ENCODE measurements around the gene HMGCS1. TPM values are rescaled to one million over a fixed set of nuclear protein-coding genes. Genes with fewer than 3 reads are reported as not detected.

Gene HMGCS1
- total RNA-seq: 100 to 1,000 TPM; 105 TPM

DNA sequence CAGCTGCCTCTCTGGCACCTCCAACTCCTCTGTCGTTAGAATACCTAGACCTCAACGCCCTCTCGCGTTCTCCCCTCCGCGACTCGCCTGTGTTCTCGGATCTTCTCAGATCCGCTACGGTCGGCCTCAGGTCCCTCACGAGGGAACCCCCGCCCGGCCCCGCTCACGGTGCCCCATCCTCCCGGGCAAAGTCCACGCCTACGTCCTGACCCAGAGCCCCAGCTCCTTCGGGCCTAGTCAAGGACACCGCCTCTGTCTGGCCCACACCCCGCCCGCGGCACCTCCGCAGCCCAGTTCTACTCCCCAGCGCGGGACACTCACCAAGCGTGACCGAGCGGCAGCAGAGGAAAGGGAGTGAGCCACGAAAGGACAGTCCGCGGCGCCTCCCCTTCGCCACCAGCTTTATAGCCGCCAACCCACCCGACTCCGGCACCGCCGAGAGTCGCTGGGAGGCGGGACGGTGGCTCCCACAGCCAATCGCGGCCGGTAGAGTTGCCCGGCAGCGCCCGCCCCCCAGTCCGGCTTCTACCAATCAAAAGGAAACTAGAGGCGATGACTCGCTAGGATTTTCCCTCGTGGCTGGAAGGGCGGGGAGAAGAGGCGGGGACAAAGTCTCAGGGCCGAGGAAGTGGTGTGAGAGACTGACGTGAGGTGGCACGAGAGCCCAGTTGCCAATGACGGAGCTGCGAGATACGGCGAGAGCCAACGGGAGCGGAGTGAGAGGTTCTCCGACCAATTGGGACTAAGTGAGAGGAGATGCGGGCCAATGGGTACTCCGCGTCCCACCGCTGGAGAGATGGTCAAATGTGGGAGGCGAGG is at the start of gene HMGCS1:
HMGCS1 (minus strand) TSS at position 378 of the 819 bp plus-strand sequence. CDS start 14,447 bp downstream, outside the sequence.
- peak within 1 kb of the TSS; percentile 98 for H3K27ac Mint-ChIP-seq
- intact Hi-C loops (cut with micrococcal nuclease): loop anchor here (1.0 to 10.0 kb wide), 17 partner anchors 76 to 1494 kb away; partner anchors contain the start of genes ANXA2R, C5orf34, MRPS30 and PAIP1
- peaks cover 10% of the 10 kb centered on the region for H3K9me3 Mint-ChIP-seq
- H3K4me3 Mint-ChIP-seq: peak within 1 kb of the TSS; percentile 99
- DNase-seq: peak; percentile 100
- CTCF ChIA-PET: interaction anchor here (0.9 to 3.4 kb wide), 16 partner anchors 8 to 402 kb away, joined by 3 to 18 read pairs (median 4); no protein-coding TSS in a partner anchor
- peaks cover 75% of the 10 kb centered on the region for H3K4me1 Mint-ChIP-seq (ENCODE audit: low read depth)
- H3K27me3 Mint-ChIP-seq (ENCODE audit: low read depth): no peaks in the 10 kb centered on the region
- H3K36me3 Mint-ChIP-seq (ENCODE audit: low read depth): peaks cover 37% of the 10 kb centered on the region

DNA sequence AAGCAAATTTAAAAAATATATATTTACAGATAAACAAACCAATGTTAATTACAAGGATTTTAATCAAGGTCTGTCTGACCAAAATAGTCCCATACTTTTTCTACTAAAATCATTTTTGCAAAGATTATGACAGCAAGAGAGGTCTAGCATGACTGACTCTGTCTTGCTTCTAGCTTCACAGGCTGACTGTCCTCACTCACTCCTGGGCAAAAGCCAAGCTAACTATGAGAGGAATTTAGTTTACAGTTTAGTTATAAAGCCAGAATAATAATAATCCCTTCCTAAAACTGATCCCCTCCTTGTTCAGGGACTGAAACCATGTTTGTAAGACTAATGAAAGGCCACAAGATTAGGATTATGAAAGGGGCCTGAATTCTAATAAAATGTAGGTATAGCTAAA is 45.5 kb upstream of the HMGCS1 start:
- no peak for DNase-seq
- Mint-ChIP-seq H3K27ac (peak overlapping the region; percentile 27), H3K4me3 (no peak overlapping the region), H3K9me3 (peaks cover 25% of the 10 kb centered on the region), H3K27me3 (ENCODE audit: low read depth) (no peaks in the 10 kb centered on the region), H3K4me1 (ENCODE audit: low read depth) (no peaks in the 10 kb centered on the region), H3K36me3 (ENCODE audit: low read depth) (peaks cover 2% of the 10 kb centered on the region)
- CTCF ChIA-PET: interaction anchor here (0.7 kb wide), 1 partner anchor 126 kb away, joined by 5 read pairs; no protein-coding TSS in a partner anchor
- intact Hi-C loops (cut with micrococcal nuclease): no loop called here

DNA sequence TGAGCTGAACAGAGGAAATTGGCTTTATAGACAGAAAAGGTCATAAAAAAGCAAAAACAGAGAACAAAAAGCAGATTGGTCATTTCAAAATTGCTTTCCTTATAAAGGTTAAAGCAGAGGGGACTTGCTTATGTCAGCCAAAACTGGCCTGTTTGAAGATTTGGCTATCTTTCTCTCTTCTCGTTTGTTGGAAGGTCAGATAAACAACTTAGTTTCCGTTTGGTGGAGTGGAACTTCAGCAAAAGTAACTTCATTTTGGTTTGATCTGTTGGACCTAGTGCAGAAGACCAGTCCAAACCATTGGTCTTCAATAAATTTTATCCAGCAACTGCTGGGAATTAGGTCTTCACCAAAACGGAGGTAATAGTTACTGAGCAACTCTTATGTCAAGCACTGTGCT is 45.1 kb upstream of the HMGCS1 start:
- peaks cover 25% of the 10 kb centered on the region for H3K9me3 Mint-ChIP-seq
- DNase-seq: no peak
- no peak overlapping the region for H3K4me3 Mint-ChIP-seq
- peaks cover 2% of the 10 kb centered on the region for H3K36me3 Mint-ChIP-seq (ENCODE audit: low read depth)
- no peaks in the 10 kb centered on the region for H3K27me3 Mint-ChIP-seq (ENCODE audit: low read depth)
- no peaks in the 10 kb centered on the region for H3K4me1 Mint-ChIP-seq (ENCODE audit: low read depth)
- CTCF ChIA-PET: interaction anchor here (0.7 kb wide), 1 partner anchor 126 kb away, joined by 5 read pairs; no protein-coding TSS in a partner anchor
- no peak overlapping the region for H3K27ac Mint-ChIP-seq
- intact Hi-C loops (cut with micrococcal nuclease): no loop called here

DNA sequence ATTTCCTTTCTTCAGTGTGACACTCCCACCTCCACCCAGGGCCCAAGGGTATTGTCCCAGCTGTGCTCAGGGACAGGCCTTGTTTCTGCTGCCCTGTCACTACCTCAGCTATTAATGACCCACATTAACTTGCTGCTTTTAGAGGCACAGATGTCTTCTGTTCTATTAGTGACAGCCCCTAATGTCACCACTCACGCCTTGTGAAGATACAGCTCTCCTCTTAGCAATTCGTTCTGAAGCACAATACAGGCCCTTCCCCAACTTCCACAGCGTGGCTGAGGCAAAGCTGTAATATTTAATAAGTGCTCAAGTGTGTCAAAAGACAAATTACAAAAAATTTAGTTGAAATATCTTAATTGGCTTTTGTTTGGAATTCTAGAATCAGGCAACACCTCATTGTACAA is 44.7 kb upstream of the HMGCS1 start:
- CTCF ChIA-PET: no interaction called here
- Mint-ChIP-seq H3K4me1 (ENCODE audit: low read depth) (no peaks in the 10 kb centered on the region), H3K27ac (no peak overlapping the region), H3K9me3 (peaks cover 25% of the 10 kb centered on the region), H3K36me3 (ENCODE audit: low read depth) (peaks cover 2% of the 10 kb centered on the region), H3K27me3 (ENCODE audit: low read depth) (no peaks in the 10 kb centered on the region), H3K4me3 (no peak overlapping the region)
- no peak for DNase-seq
- intact Hi-C loops (cut with micrococcal nuclease): no loop called here

DNA sequence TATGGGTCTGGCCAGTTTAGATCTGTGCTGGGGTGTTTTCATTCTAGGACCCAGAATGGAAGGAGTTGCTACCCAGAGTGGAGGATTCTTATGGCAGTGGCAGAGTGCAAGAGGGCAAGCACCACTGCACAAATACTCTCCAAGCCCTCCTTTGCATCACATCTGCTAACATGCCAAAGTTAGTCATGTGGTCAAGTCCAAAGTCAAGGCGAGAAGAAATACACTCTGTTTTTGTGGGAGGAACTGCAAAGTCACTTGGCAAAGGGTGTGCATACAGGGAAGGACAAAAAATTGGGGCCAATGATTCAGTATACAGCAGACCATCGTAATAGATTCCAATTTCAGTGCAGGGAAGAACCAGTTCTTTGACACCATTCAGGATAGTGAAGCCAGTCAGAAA is 43.9 kb upstream of the HMGCS1 start:
- H3K27ac Mint-ChIP-seq: no peak overlapping the region
- no peaks in the 10 kb centered on the region for H3K4me1 Mint-ChIP-seq (ENCODE audit: low read depth)
- CTCF ChIA-PET: no interaction called here
- peaks cover 2% of the 10 kb centered on the region for H3K36me3 Mint-ChIP-seq (ENCODE audit: low read depth)
- H3K9me3 Mint-ChIP-seq: peaks cover 24% of the 10 kb centered on the region
- no peak for DNase-seq
- intact Hi-C loops (cut with micrococcal nuclease): no loop called here
- no peak overlapping the region for H3K4me3 Mint-ChIP-seq
- no peaks in the 10 kb centered on the region for H3K27me3 Mint-ChIP-seq (ENCODE audit: low read depth)

DNA sequence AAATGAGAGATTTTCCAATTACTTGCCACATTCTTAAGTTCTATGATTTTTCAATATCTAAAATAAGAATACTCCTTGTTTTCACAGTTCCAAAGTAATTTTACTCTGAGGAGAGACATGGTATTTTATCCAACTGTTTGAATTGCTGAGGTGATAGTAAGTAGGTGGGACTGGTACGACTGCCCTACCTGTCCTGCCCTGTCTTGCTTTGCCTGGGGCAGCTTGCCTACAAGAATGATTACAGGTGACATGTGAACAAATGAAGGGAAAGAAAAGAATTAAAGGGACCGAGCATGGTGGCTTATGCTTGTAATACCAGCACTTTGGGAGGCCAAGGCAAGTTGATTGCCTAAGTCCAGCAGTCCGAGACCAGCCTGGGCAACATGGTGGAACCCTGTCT is 41.6 kb upstream of the HMGCS1 start:
- intact Hi-C loops (cut with micrococcal nuclease): no loop called here
- Mint-ChIP-seq H3K9me3 (peaks cover 8% of the 10 kb centered on the region), H3K27ac (no peak overlapping the region), H3K4me3 (no peak overlapping the region), H3K4me1 (ENCODE audit: low read depth) (no peaks in the 10 kb centered on the region), H3K27me3 (ENCODE audit: low read depth) (no peaks in the 10 kb centered on the region), H3K36me3 (ENCODE audit: low read depth) (no peaks in the 10 kb centered on the region)
- CTCF ChIA-PET: no interaction called here
- DNase-seq: no peak

DNA sequence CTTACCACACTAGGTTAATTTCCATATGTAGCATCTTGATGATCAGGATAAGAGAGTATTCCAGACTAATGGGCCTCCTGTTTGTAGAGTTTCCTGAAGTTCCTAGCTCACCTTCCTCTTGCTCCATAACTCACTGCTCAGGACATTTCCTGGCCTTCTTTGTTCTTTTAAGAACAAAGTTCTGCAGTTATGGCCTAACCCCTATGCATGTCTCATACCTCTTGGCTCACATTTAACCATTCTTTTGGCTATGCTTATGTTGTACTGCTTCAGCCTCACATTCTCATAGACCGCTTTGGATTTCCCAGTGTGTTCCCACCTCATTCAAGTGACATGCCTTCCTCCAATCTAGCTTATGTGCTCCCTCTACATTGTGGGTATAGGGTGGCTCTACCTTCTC is 40.5 kb upstream of the HMGCS1 start:
- Mint-ChIP-seq H3K9me3 (no peaks in the 10 kb centered on the region), H3K4me3 (no peak overlapping the region), H3K27ac (no peak overlapping the region), H3K36me3 (ENCODE audit: low read depth) (no peaks in the 10 kb centered on the region), H3K27me3 (ENCODE audit: low read depth) (no peaks in the 10 kb centered on the region), H3K4me1 (ENCODE audit: low read depth) (no peaks in the 10 kb centered on the region)
- intact Hi-C loops (cut with micrococcal nuclease): no loop called here
- CTCF ChIA-PET: interaction anchor here (0.7 to 1.1 kb wide), 3 partner anchors 15 to 288 kb away, joined by 4 to 6 read pairs (median 5); no protein-coding TSS in a partner anchor
- DNase-seq: no peak

DNA sequence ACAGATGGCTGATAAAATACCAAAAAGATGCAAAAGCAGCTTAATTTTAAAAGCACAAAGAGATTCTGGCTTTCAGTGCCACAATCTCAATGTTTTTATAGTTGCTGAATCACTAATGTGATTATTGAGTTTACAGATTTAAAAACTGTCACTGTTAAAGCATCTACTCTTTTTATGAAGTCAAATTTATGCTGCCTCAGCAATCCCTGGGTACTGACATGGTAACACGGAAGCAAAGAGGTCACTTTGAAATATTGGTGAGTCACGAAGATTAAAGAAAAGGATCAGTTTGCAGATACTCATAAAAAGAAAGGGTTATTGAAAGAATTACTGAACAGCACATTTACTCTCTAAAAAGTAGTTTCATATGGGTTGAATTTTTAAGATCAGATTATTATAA is 39.7 kb upstream of the HMGCS1 start:
- no peaks in the 10 kb centered on the region for H3K36me3 Mint-ChIP-seq (ENCODE audit: low read depth)
- no peak overlapping the region for H3K4me3 Mint-ChIP-seq
- no peak for DNase-seq
- H3K27ac Mint-ChIP-seq: no peak overlapping the region
- H3K9me3 Mint-ChIP-seq: no peaks in the 10 kb centered on the region
- CTCF ChIA-PET: no interaction called here
- no peaks in the 10 kb centered on the region for H3K4me1 Mint-ChIP-seq (ENCODE audit: low read depth)
- intact Hi-C loops (cut with micrococcal nuclease): no loop called here
- H3K27me3 Mint-ChIP-seq (ENCODE audit: low read depth): no peaks in the 10 kb centered on the region

DNA sequence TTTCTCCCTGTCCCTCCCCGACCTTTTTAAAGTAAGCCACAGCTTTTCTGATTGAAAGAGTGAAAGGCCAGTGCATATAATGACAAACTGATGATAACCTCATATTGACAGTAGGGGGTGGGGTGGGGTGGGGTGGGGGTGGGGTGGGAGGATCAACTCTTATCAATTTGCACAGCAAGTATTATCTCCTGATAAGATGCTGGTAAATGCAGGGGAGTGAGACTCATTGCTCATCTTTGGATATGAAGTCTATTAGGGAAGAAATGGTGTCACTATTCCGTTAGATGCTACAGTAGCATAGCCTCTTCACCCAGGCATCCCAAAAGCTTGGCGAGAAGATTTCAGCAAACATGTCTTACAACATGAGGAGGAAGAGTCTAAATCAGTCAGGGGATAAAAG is 38.9 kb upstream of the HMGCS1 start:
- CTCF ChIA-PET: no interaction called here
- Mint-ChIP-seq H3K9me3 (no peaks in the 10 kb centered on the region), H3K4me3 (no peak overlapping the region), H3K36me3 (ENCODE audit: low read depth) (no peaks in the 10 kb centered on the region), H3K4me1 (ENCODE audit: low read depth) (no peaks in the 10 kb centered on the region), H3K27ac (no peak overlapping the region), H3K27me3 (ENCODE audit: low read depth) (no peaks in the 10 kb centered on the region)
- intact Hi-C loops (cut with micrococcal nuclease): no loop called here
- no peak for DNase-seq

DNA sequence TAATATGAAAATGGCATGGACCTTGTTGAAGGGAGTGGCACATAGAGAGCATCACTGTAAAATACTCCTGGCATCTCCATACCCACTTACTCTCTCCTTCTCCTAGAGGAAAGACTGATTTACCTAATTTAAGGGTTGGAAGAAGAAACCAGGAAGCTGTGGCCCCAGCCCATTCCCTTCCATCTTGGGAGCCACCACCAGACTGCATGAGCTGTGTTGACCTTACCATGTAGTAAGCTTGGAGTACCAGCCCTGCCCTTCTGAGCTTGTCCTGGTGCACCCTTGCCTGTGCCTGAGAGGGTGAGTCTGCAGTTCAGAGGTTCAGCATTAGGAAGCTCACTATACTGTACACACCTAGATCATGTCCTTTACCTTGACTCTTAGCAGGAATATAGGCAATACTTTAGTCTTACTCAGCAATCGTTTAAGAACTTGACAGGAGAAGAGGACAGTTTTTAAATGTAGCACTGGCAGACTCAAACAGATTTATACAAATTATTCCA is 35.7 kb upstream of the HMGCS1 start:
- peaks cover 9% of the 10 kb centered on the region for H3K9me3 Mint-ChIP-seq
- H3K4me1 Mint-ChIP-seq (ENCODE audit: low read depth): no peaks in the 10 kb centered on the region
- H3K27me3 Mint-ChIP-seq (ENCODE audit: low read depth): peaks cover 5% of the 10 kb centered on the region
- intact Hi-C loops (cut with micrococcal nuclease): no loop called here
- no peak overlapping the region for H3K4me3 Mint-ChIP-seq
- no peaks in the 10 kb centered on the region for H3K36me3 Mint-ChIP-seq (ENCODE audit: low read depth)
- H3K27ac Mint-ChIP-seq: no peak overlapping the region
- no peak for DNase-seq
- CTCF ChIA-PET: no interaction called here

DNA sequence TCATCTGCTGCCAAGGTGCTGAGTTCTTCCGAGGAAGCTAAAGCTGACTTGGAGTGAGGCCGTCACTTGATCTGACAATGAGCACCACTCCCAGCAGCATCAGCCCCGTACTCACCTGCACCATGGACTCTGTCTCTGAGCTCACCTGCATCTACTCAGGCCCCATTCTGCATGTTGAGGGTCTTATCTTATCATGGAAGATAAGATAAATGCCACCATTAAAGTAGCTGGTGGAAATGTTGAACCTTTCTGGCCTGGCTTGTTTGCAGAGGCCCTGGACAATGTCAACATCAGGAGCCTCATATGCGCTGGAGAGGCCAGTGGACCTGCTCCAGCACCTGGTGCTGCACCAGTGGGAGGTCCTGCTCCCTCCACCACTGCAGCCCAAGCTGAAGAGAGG is 35.0 kb upstream of the HMGCS1 start:
- Mint-ChIP-seq H3K27me3 (ENCODE audit: low read depth) (peaks cover 8% of the 10 kb centered on the region), H3K36me3 (ENCODE audit: low read depth) (no peaks in the 10 kb centered on the region), H3K27ac (no peak overlapping the region), H3K4me3 (no peak overlapping the region), H3K4me1 (ENCODE audit: low read depth) (no peaks in the 10 kb centered on the region), H3K9me3 (peaks cover 9% of the 10 kb centered on the region)
- intact Hi-C loops (cut with micrococcal nuclease): no loop called here
- no peak for DNase-seq
- CTCF ChIA-PET: interaction anchor here (0.7 kb wide), 1 partner anchor 31 kb away, joined by 3 read pairs; no protein-coding TSS in a partner anchor

DNA sequence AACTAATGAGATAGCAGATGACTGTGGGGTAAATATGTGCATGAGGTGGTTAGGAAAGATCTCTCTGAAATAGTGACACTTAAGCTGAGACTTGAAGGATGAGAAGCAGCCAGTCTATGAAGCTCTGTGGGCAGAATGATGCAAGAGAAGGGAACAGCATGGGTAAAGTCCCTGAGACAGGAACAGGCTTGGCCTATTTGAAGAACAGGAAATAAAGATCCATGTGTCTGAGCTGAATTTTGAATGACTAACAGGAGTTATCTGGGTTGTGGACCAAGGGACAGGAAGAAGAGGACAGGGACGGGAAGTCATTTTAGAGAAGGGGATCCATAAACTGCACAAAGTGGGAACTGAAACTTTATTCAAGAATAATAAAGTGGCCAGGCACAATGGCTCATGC is 25.6 kb upstream of the HMGCS1 start:
- CTCF ChIA-PET: interaction anchor here (0.6 to 2.4 kb wide), 5 partner anchors 15 to 223 kb away, joined by 3 to 10 read pairs (median 5); no protein-coding TSS in a partner anchor
- peak; percentile 63 for DNase-seq
- Mint-ChIP-seq H3K4me1 (ENCODE audit: low read depth) (peaks cover 12% of the 10 kb centered on the region), H3K36me3 (ENCODE audit: low read depth) (peaks cover 9% of the 10 kb centered on the region), H3K27me3 (ENCODE audit: low read depth) (peaks cover 6% of the 10 kb centered on the region), H3K4me3 (no peak overlapping the region), H3K9me3 (peaks cover 22% of the 10 kb centered on the region), H3K27ac (peak overlapping the region; percentile 34)
- intact Hi-C loops (cut with micrococcal nuclease): loop anchor here (2.0 kb wide), 1 partner anchor 50 kb away; no protein-coding TSS in a partner anchor

Measured in activated naive CD4-positive, alpha-beta T cell treated with anti-CD3 and anti-CD28 coated beads for 36 hours (primary cell).